ENCODE data around the gene STAT2. TPM values are rescaled to one million over a fixed set of nuclear protein-coding genes. Genes with fewer than 3 reads are reported as not detected.

STAT2 gene
- total and polyA plus RNA-seq, 2 of the 4 experiments (the other 2 are of a cell fraction) = 99.3 to 182 TPM

DNA sequence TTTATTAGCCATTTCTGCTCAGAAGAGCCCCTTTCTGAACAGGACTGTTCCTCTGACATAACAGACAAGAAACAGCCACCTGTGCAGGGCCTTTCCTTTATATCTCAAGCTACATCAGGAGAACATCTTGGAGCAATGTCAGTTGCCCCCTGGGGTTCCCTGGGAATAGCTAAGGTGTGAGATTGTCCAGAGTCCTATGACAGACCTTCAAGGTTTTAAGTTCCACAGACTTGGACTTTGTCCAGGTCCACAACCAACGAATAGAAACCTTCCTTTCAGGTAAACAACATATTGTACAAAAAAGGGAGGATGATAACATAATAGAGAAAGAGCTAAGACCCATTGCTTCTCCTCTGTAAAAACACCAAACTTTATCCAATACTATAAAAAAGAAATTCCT is 18.3 kb downstream of the STAT2 start:
- Histone ChIP-seq H4K91ac (ENCODE audit: insufficient read depth, low read depth, low read length) (no peak overlapping the region), H3K18ac (ENCODE audit: low read depth, low read length) (no peak overlapping the region), H2BK20ac (ENCODE audit: low read depth, low read length) (no peak overlapping the region), H3K56ac (ENCODE audit: extremely low read depth, insufficient read depth, low read length) (no peak overlapping the region), H3K23ac (ENCODE audit: low read depth, low read length) (no peak overlapping the region), H3K4me3 (ENCODE audit: insufficient read depth, low read depth, low read length) (no peak overlapping the region), H3K79me1 (ENCODE audit: low read depth in 1 of 2, low read length in 2 of 2) (peaks cover 0 to 4% of the 10 kb centered on the region in 2 experiments; a peak in 1 of 4 replicates), H3K36me3 (ENCODE audit: control insufficient read depth, insufficient read depth, low read length) (peaks cover 40% of the 10 kb centered on the region), H2AK9ac (replicated peaks; ENCODE audit: low read depth, low read length, poor library complexity) (no peak overlapping the region), H3K14ac (replicated peaks; ENCODE audit: low read depth, low read length) (no peak overlapping the region), H4K5ac (ENCODE audit: low read depth, low read length) (no peak overlapping the region), H4K20me1 (ENCODE audit: insufficient read depth, low read length) (no peaks in the 10 kb centered on the region; the same call in 1 of the 2 replicates), H3K9me1 (ENCODE audit: insufficient read depth, low read length) (peaks cover 5% of the 10 kb centered on the region; the same call in 1 of the 2 replicates), H2AK5ac (ENCODE audit: low read depth, low read length) (no peak overlapping the region), H3K4ac (ENCODE audit: low read depth, low read length) (no peak overlapping the region), H3K9ac (ENCODE audit: low read depth, low read length) (no peak overlapping the region), H3K27me3 (ENCODE audit: control insufficient read depth, insufficient read depth, low read length) (no peaks in the 10 kb centered on the region), H2BK120ac (ENCODE audit: low read depth, low read length) (no peak overlapping the region), H2BK5ac (ENCODE audit: low read depth, low read length, poor library complexity, severe bottlenecking) (no peak overlapping the region), H3K4me2 (ENCODE audit: low read depth, low read length) (no peak overlapping the region), H3K9me3 (ENCODE audit: control insufficient read depth, insufficient read depth, low read length) (no peaks in the 10 kb centered on the region), H4K8ac (ENCODE audit: low read depth in 2 of 2, low read length in 2 of 2) (no peak overlapping the region), H2BK15ac (ENCODE audit: low read depth, low read length) (no peak overlapping the region), H2AFZ (replicated peaks; ENCODE audit: low read length, poor library complexity) (no peak overlapping the region), H3K27ac (ENCODE audit: insufficient read depth, low read length) (no peak overlapping the region), H3K4me1 (ENCODE audit: control insufficient read depth, insufficient read depth, low read length) (no peaks in the 10 kb centered on the region)
- CTCF ChIA-PET = interaction anchor here (0.9 to 1.1 kb wide), 2 partner anchors 11 to 122 kb away, joined by 3 to 6 read pairs; no protein-coding TSS in a partner anchor
- POLR2A ChIA-PET (ENCODE audit: unreplicated experiment) = no interaction called here
- DNase-seq (no peak), ATAC-seq (ENCODE audit: low read depth) (no peak)
- TF ChIP-seq FOS (IDR thresholded peaks at IDR 0.05; ENCODE audit: low read depth, low read length) (no peak), BHLHE40 (IDR thresholded peaks at IDR 0.05; ENCODE audit: low read depth, low read length) (no peak), POLR2A (IDR thresholded peaks at IDR 0.05; ENCODE audit: low read depth, low read length) (no peak), CHD1 (IDR thresholded peaks at IDR 0.05; ENCODE audit: low read depth, low read length) (no peak), MXI1 (IDR thresholded peaks at IDR 0.05; ENCODE audit: borderline replicate concordance, low read depth, low read length) (no peak), SMC3 (IDR thresholded peaks at IDR 0.05; ENCODE audit: low read depth, low read length) (no peak), MAZ (IDR thresholded peaks at IDR 0.05; ENCODE audit: borderline replicate concordance, low read depth, low read length) (no peak), RAD21 (IDR thresholded peaks at IDR 0.05; ENCODE audit: low read length) (no peak), CEBPB (IDR thresholded peaks at IDR 0.05; ENCODE audit: low read depth, low read length) (no peak), ELK1 (IDR thresholded peaks at IDR 0.05; ENCODE audit: borderline replicate concordance, low read depth, low read length) (no peak), RFX5 (IDR thresholded peaks at IDR 0.05; ENCODE audit: low read depth, low read length) (no peak), RCOR1 (IDR thresholded peaks at IDR 0.05; ENCODE audit: insufficient replicate concordance, low read length) (no peak), NFE2L2 (IDR thresholded peaks at IDR 0.05; ENCODE audit: low read depth, low read length) (no peak), MAFK (IDR thresholded peaks at IDR 0.05; ENCODE audit: low read depth, low read length) (no peak)
- TF ChIP-seq, protein P1, sequence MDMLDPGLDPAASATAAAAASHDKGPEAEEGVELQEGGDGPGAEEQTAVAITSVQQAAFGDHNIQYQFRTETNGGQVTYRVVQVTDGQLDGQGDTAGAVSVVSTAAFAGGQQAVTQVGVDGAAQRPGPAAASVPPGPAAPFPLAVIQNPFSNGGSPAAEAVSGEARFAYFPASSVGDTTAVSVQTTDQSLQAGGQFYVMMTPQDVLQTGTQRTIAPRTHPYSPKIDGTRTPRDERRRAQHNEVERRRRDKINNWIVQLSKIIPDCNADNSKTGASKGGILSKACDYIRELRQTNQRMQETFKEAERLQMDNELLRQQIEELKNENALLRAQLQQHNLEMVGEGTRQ (IDR thresholded peaks at IDR 0.05; ENCODE audit: low read depth, low read length) = no peak
- TF ChIP-seq, protein P2, sequence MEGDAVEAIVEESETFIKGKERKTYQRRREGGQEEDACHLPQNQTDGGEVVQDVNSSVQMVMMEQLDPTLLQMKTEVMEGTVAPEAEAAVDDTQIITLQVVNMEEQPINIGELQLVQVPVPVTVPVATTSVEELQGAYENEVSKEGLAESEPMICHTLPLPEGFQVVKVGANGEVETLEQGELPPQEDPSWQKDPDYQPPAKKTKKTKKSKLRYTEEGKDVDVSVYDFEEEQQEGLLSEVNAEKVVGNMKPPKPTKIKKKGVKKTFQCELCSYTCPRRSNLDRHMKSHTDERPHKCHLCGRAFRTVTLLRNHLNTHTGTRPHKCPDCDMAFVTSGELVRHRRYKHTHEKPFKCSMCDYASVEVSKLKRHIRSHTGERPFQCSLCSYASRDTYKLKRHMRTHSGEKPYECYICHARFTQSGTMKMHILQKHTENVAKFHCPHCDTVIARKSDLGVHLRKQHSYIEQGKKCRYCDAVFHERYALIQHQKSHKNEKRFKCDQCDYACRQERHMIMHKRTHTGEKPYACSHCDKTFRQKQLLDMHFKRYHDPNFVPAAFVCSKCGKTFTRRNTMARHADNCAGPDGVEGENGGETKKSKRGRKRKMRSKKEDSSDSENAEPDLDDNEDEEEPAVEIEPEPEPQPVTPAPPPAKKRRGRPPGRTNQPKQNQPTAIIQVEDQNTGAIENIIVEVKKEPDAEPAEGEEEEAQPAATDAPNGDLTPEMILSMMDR (conservative IDR thresholded peaks at IDR 0.05; ENCODE audit: low read depth, low read length) = no peak
- dilution Hi-C loops (cut with HindIII; ENCODE audit: low sequenced_read_pairs, unreplicated experiment) = no loop called here
- intact Hi-C loops (cut with micrococcal nuclease) = no loop called here
- in situ Hi-C loops (cut with MboI; ENCODE audit: low sequenced_read_pairs) = no loop called here
- no CpG with 5 or more reads among the region's 1 CpG for WGBS, 2 experiments (ENCODE audit: extremely low coverage in 2 of 2, insufficient read length in 1 of 2)
- BruUV-seq (replicated peaks) = no TSS peak

All from IMR-90 (cell line).